Right ventricle myocardium inferior (tissue), 1 donor: ENCODE results near the gene HADH. TPM values are rescaled to one million over a fixed set of nuclear protein-coding genes. Genes with fewer than 3 reads are reported as not detected.
A peak's percentile ranks its signal among the peaks of the same experiment; 100 is the strongest.

ENCODE experiments used
- ATAC-seq: fragments of 200-7000 bp; cut with Tn5 transposase; one replicate; pipeline ENCODE4 v1.9.1; 2020; ENCODE audit warnings: mild to moderate bottlenecking, moderate library complexity
- DNase-seq: peaks from one replicate; pipeline ENCODE4 v3.0.0; 2021; ENCODE audit errors: missing footprints
- intact Hi-C: fragments of 100-400 bp; cut with DNase I; formaldehyde crosslinking; loops from one replicate; pipeline ENCODE4 v1.11.0; 2022
- total RNA-seq: library from RNA; stranded (reverse); fragmentation: NEBNext Ultra II Directional; extraction: Animal tissue kit (Norgen Biotek cat#: 25700); gene quantifications from one replicate; pipeline ENCODE4 v1.2.1, GENCODE V29; 2021
- donor health status: DM: no; HTN: yes; CAD: no; lungs with severe emphysema.

HADH gene
- total RNA-seq, 1 donor from 2014 or later, result 260 TPM

- intact Hi-C loops, result no loop called here
- ATAC-seq (no peak), DNase-seq (no peak)
These were observed 29.1 kb downstream of the HADH start for GRCh38 chr4:108018884-108019187.

DNA sequence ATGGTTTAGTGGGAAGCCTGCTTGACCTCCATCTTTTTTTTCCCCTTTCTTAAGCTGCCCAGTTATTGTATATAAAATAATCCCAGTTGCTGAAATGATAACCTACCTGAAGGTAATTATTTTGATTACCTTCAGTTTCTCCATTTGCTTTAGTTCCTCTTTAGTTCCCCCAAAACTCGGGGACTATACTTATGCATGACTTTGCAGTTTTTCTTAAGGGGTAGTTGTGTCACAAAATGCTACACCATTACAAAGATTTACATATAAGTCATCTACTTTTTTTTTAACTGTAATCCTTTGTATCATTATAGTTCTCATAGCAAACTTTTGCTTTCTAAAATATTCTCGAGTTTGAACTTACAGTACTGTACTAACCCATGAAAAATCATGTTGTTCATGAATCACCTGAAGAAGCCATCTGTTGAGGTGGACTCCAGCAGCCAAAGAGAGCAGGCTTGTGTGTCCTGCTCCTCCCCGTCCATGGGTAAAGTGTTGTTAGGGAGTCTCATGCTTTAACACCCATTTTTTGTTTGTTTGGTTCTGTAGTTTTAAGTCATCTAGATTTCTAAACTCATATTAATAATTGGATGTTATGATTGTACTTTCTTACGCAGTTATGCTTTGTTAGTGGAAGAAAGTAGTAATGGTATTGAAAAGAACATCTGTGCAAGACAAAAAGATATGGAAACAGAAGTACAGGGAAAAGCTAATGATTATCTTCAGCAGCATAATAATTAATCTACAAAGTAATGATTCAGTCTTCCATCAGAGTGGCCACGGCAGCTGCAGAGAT is 34.6 kb downstream of the HADH start:
- DNase-seq (no peak), ATAC-seq (no peak)
- intact Hi-C loops, result no loop called here

DNA sequence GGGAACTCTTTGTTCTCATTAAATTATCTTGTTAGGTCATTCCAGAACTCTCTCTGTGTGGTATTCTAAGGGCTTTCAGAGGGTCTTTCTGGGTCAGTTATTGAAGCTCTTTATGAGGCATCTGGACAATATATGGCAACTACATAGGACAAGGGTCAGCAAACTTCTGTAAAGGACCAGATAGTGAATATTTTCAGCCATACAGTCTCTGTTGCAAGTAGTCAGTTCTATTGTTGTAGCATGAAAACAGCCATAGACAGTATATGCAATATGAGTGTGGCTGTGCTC is 35.1 kb downstream of the HADH start:
- DNase-seq (no peak), ATAC-seq (no peak)
- intact Hi-C loops, result no loop called here

- intact Hi-C loops, result no loop called here
- DNase-seq, result no peak
These were observed 39.5 kb downstream of the HADH start for GRCh38 chr4:108029016-108029720.

DNA sequence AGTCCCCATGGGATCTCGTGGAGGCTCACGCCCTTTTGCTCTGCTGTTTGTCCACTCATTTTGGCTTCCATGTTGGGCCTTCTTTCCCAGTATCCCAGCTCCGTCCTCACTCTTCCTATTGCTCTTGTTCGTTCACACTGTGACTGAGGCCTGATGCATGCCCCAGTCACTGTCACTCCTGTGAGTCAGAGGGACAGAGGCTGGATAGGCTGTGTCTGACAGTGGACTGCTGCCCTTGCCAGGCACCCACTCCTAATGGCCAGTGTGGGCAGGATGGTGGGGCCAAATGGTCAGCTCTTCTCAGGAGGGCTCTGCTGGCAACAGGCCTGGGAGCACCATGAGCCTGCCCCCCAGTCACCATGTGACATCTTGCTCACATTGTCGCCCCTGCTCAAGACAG is 40.0 kb downstream of the HADH start:
- no peak for DNase-seq
- no peak for ATAC-seq
- intact Hi-C loops, result no loop called here

More at GRCh38 chr4:108029016-108029720, 39.5 kb downstream of the HADH start:
- no peak for ATAC-seq

GRCh38 chr4:108030332-108030731 is 40.6 kb downstream of the HADH start:
- no peak for DNase-seq
- peak; percentile 40 for ATAC-seq
- intact Hi-C loops, result no loop called here

DNA sequence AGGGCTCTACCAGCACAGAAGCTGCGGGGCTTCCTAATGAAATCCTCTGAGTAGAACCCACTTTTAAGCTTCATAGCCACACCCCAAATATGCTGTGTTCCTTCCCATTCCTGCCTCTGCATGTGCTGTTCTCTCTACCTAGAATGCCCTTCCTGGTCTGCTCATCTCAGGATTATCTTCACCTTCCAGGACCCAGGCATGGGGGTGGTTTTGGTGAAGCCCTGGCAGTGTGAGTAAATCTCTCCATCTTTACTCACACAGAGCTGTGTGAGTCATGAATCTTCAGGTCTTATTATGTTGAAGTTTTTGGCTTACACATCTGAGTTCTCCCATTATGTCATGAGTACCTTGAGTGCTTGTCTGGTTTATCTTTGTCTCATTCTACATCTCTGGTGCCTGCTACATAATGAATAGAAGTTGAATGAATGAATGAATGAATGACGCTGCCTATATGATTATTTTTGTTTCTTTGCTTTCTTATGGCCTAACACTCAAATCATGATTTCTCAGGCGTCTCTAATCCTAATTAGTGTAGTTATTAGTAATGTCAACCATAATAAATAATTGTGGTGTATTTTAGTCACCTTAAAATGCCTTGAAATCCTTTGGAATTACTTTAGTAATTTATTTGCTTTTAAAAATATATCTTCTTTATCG is 41.9 kb downstream of the HADH start:
- DNase-seq (no peak), ATAC-seq (no peak)
- intact Hi-C loops, result no loop called here

DNA sequence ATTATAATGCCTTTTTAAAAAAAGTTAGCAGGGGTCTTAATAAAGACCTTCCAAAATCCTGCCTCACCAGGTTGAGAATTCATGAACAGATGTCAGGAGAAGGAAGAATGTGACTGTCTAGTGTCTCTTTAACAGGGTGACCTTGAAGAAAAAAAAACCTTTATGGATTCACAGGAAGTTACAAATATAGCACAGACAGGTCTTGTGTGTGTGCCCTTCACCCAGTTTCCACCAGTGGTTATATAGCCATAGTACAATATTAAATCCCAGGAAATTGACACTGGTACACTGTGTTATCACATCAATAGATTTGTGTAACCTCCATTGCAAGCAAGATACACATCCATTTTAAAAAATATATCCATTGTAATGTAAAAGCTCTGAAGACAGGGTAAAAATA is 43.7 kb downstream of the HADH start:
- intact Hi-C loops, result no loop called here
- no peak for DNase-seq
- ATAC-seq, result no peak

DNA sequence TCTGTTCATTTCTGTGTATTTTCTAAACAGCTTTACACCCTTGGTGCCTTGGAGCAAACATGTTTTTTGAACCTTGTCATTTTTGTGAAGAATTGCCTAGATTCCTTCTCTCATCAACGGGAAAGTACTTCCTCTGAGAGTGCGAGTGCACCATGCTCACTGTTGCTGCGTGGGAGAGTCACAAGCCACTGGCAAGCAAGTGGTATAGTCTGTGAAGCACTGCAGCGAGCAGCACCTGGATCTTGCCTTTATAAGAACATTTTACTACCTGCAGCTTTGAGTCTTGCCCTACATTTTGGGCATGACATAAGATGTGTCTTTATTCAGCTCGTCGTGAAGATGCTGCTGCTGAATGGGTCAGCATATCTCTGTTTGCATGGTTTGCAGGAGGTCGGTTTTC is 44.9 kb downstream of the HADH start:
- DNase-seq, result no peak
- intact Hi-C loops, result no loop called here
- no peak for ATAC-seq

DNA sequence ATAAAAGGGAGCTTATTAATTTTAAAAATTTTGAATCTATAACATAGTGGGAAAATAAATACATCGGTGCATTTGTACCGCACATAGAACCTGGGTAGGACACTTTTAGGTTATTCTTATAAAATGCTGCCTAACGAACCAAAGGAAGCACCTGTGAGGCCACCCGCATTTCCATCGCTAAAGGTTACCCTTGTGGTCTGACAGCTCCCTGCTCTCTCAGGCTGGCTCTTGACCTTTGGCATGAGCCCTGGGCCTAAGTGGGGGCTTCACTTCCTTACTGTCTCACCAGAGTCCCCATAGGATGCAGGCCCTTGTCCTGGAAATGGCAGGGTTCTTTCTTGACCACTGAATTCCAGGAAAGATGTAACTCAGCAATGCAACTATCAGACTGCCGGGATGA is 46.0 kb downstream of the HADH start:
- ATAC-seq, result no peak
- intact Hi-C loops, result no loop called here
- DNase-seq, result no peak

DNA sequence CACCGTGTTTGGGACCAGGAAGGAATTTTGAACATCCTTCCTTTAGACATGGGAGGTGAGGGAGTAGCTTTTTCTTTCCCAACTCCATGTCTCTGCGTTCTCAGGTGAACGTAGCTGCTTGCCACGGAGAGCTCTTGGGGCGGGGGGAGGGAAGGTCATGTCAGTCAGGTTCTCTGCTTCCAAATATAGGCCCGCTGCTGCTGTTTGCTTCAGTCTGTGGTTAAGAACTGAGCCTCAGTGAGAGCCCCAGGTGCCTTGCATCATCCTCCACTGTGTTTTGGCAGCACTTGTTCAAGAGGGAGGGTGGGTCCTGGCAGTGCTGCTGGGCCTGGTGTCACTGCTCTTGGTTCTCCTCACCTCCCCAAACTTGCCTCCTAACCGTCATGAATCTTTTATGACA is 46.5 kb downstream of the HADH start:
- intact Hi-C loops, result no loop called here
- no peak for DNase-seq
- no peak for ATAC-seq

DNA sequence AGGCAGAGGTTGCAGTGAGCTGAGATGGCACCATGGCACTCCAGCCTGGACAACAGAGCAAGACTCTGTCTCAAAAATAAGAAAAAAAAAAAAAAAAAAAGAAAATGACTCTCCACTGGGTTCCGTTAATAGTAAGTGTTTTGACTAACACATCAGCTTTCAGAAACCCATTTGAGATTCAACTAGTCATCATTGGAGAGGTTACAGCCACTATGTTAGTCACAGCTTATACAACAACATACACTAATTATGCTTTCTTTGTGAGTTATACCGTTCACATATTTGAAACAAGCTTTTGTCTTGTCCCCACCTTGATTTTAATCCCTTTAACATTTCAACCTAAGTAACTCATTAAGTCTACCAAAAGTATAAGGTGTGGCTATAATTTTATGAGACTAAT is 48.2 kb downstream of the HADH start:
- DNase-seq, result no peak
- intact Hi-C loops, result no loop called here
- ATAC-seq, result no peak

GRCh38 chr4:108042927-108043326 is 53.2 kb downstream of the HADH start:
- DNase-seq, result no peak
- no peak for ATAC-seq
- intact Hi-C loops, result no loop called here

- intact Hi-C loops, result no loop called here
- no peak for ATAC-seq
- no peak for DNase-seq
These were observed 53.8 kb downstream of the HADH start for GRCh38 chr4:108043526-108043925.

DNA sequence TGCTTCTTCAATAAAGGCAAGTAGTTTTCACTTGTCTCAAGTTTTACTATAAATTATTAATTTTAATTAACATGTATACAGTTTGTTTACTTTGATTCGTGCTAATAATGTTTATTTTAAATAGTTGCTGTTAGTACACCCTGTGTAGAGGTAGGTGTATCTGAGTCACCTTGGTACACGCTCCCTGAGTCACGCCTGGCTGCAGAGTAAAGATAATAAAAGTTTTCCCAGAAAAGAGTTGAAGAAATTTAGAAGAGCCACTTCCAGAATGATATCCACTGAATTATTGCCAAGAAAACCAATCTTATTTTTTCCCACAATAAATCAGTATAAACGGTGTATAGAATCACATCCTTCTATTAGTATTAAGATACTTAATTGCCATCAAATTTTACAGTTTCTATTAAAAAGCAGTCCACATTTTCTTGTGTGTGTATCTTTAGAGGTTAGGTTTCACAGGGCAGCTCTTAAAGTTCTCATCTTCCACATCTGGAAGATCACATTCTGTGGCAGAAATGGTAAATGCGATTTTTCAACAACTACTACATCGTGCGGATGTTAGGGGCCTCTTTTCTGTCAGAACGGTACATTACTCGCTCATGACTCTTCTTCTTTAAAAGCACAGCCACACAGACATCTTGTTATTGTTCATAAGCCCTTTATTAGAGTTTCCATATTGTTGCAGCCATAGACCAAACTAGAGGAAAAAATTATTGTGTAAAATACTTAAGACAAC is 55.4 kb downstream of the HADH start:
- ATAC-seq (no peak), DNase-seq (no peak)
- intact Hi-C loops, result no loop called here

DNA sequence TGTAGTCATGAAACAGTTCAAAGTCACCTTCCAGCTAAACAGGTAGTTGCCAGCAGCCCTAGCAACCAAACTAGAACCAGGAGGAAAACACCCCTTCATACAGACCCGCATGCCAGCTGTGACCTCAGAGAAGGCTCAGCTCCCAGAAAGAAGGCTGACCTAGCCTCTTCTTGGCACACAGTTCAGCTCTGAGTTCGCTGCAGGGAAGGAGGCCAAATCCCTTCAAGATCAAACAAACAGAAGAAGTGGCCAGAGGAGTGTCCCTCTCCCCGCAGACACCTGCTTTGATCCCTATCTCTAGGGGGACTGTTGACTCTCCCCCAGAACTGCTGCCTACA is 56.0 kb downstream of the HADH start:
- ATAC-seq (peak; percentile 42), DNase-seq (no peak)
- intact Hi-C loops, result no loop called here

- intact Hi-C loops, result no loop called here
- DNase-seq, result no peak
- no peak for ATAC-seq
These were observed 57.5 kb downstream of the HADH start for GRCh38 chr4:108047199-108047598.

DNA sequence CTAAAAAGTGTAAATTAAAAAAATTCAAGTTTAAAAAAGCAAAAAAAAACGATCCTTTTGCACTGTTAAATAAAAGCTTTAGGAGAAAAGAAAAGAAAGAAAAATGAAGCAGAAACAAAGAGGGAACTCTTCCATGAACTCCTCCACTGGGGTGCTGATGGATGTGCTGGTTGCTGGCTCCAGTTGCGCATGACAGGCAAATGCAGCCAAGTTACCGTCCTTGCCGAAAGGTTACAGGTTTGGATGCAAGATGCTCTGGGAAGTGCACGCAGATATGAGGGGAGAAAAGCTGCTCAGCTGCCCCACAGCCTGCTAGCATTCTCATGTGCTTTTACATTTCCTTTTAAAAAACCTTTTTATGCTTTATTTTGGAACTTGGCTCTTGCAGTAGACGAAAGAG is 58.5 kb downstream of the HADH start:
- intact Hi-C loops, result no loop called here
- no peak for DNase-seq
- ATAC-seq, result peak; percentile 51

DNA sequence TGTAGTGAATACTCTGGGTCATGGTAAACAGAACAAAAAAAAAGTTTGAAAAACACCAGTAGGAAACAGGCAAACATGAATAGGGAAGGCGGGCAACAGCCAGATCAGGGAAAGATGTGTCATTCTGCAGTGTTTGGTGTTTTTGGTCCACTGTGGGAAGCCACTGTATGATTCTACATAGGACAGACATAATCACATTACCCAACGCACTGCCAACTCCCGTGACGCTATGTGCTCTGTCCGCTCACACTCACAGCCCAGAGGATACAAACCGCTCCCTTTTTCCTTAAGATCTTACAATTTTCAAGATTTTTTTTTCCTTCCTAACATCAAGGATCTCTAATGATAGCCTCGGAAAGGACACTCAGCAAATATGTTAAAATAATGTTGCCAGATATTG is 59.3 kb downstream of the HADH start:
- DNase-seq (no peak), ATAC-seq (no peak)
- intact Hi-C loops, result no loop called here

GRCh38 chr4:108049406-108049805 is 59.7 kb downstream of the HADH start:
- no peak for DNase-seq
- ATAC-seq, result no peak
- intact Hi-C loops, result no loop called here
